Glomerular visceral epithelial cell (primary cell): Measurements from ENCODE around the gene FFAR4.

Experiments
- DNase-seq: peaks from one replicate; pipeline ENCODE4 v3.0.0-alpha.2; 2016; ENCODE audit errors: extremely low spot score

Gene FFAR4

GRCh38 chr10:93572606-93573005, 6.1 kb downstream of the FFAR4 start:
- no peak for DNase-seq

- DNase-seq, result no peak
These were observed 6.8 kb downstream of the FFAR4 start for GRCh38 chr10:93573051-93573909.

GRCh38 chr10:93573924-93574323, 7.5 kb downstream of the FFAR4 start:
- DNase-seq, result no peak

GRCh38 chr10:93576888-93577287, 10.4 kb downstream of the FFAR4 start:
- DNase-seq, result no peak

- DNase-seq, result no peak
These were observed 11.1 kb downstream of the FFAR4 start for GRCh38 chr10:93577565-93577964.

GRCh38 chr10:93579089-93579488, 12.6 kb downstream of the FFAR4 start:
- DNase-seq, result peak; percentile 22

GRCh38 chr10:93579985-93580711, 13.7 kb downstream of the FFAR4 start:
- no peak for DNase-seq

GRCh38 chr10:93580828-93581227, 14.4 kb downstream of the FFAR4 start:
- DNase-seq, result peak; percentile 17

- DNase-seq, result no peak
These were observed 18.0 kb downstream of the FFAR4 start for GRCh38 chr10:93584445-93584844.

- DNase-seq, result no peak
These were observed 23.4 kb downstream of the FFAR4 start for GRCh38 chr10:93589648-93590562.

GRCh38 chr10:93590638-93591037, 24.2 kb downstream of the FFAR4 start:
- no peak for DNase-seq

GRCh38 chr10:93591065-93591808, 24.8 kb downstream of the FFAR4 start:
- no peak for DNase-seq

GRCh38 chr10:93593254-93593653, 26.8 kb downstream of the FFAR4 start:
- DNase-seq, result no peak

GRCh38 chr10:93593749-93594148, 27.3 kb downstream of the FFAR4 start:
- DNase-seq, result no peak

- no peak for DNase-seq
These were observed 28.1 kb downstream of the FFAR4 start for GRCh38 chr10:93594518-93594917.

GRCh38 chr10:93595378-93596161, 29.1 kb downstream of the FFAR4 start:
- DNase-seq, result no peak

- DNase-seq, result no peak
These were observed 30.1 kb downstream of the FFAR4 start for GRCh38 chr10:93596539-93596938.

- DNase-seq, result no peak
These were observed 30.7 kb downstream of the FFAR4 start for GRCh38 chr10:93597075-93597599.

GRCh38 chr10:93598157-93598556, 31.7 kb downstream of the FFAR4 start:
- DNase-seq, result no peak

- DNase-seq, result no peak
These were observed 32.9 kb downstream of the FFAR4 start for GRCh38 chr10:93599335-93599734.
